ENCODE measurements around the gene ENDOG. TPM values are rescaled to one million over a fixed set of nuclear protein-coding genes. Genes with fewer than 3 reads are reported as not detected.

ENDOG gene
- total RNA-seq, 1 experiment from 2014 or later = 16.7 TPM

DNA sequence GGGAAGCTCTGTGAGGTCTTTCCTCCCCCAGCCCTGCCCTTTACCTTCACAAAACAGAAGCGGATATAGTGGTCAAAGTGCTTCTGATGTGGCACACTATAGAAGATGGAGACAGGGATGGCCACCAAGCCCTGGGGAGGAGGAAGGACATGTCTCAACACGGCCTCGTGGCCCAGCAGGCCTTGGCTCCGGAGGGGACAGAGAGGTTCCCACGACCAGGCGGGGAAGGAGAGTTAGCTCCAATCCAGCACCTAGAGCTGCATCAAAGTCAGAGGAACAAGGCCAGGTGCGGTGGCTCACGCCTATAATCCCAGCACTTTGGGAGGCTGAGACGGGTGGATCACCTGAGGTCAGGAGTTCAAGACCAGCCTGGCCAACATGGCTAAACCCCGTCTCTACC lies 15.4 kb downstream of the ENDOG start:
- H2BK120ac ChIP-seq (ENCODE audit: low read depth, low read length, poor library complexity, severe bottlenecking) = no peak overlapping the region
- Mint-ChIP-seq H3K36me3 (ENCODE audit: insufficient read depth in 1 of 3, low read depth in 3 of 3) (peaks cover 22 to 32% (median 22%) of the 10 kb centered on the region in 3 experiments; a peak in 6 of 7 replicates), H3K27ac (peak overlapping the region in 1 of 3 experiments; percentile 61; a peak in 3 of 7 replicates), H3K27me3 (ENCODE audit: low read depth) (no peaks in the 10 kb centered on the region), H3K4me3 (peak overlapping the region in 1 of 2 experiments; percentile 28; a peak in 1 of 5 replicates), H3K4me1 (peaks cover 4% of the 10 kb centered on the region in 2 experiments), H3K9me3 (no peaks in the 10 kb centered on the region; a peak in 1 of 5 replicates)
- H3K27ac ChIP-seq (ENCODE audit: insufficient read length, low read depth, low read length) = no peak overlapping the region
- no peak overlapping the region for H4K5ac ChIP-seq (ENCODE audit: insufficient read length, low read depth, low read length)
- no peak overlapping the region for H2BK5ac ChIP-seq (ENCODE audit: insufficient read length, low read length)
- no peak overlapping the region for H3K4ac ChIP-seq (ENCODE audit: low read depth, low read length)
- no peak overlapping the region for H2BK15ac ChIP-seq (ENCODE audit: low read depth, low read length)
- H3T11ph ChIP-seq (ENCODE audit: low read length) = no peak overlapping the region
- H3K14ac ChIP-seq (ENCODE audit: insufficient read depth, low read length) = no peak overlapping the region; the same call in 1 of the 2 replicates
- H2AFZ ChIP-seq (ENCODE audit: low read length) = no peak overlapping the region
- no peaks in the 10 kb centered on the region for H3K4me1 ChIP-seq (ENCODE audit: insufficient read depth, low read length)
- H3K9ac ChIP-seq (ENCODE audit: extremely low read depth, insufficient read length, low read length) = no peak overlapping the region
- no peak for DNase-seq
- no peak overlapping the region for H2AK5ac ChIP-seq (ENCODE audit: insufficient read length, low read length)
- H4K91ac ChIP-seq (ENCODE audit: insufficient read length, low read depth, low read length) = no peak overlapping the region
- H3K23ac ChIP-seq (ENCODE audit: insufficient read length, low read depth, low read length) = no peak overlapping the region
- no peaks in the 10 kb centered on the region for H3K9me3 ChIP-seq (ENCODE audit: control insufficient read depth, low read depth, low read length)
- no peak overlapping the region for H2BK12ac ChIP-seq (ENCODE audit: insufficient read length, low read depth, low read length)
- H4K8ac ChIP-seq (replicated peaks; ENCODE audit: insufficient read length, low read depth, low read length) = no peak overlapping the region
- H3K56ac ChIP-seq (ENCODE audit: insufficient read length, low read depth, low read length) = no peak overlapping the region
- H3K27me3 ChIP-seq (ENCODE audit: insufficient read depth, low read length) = no peaks in the 10 kb centered on the region
- peaks cover 6% of the 10 kb centered on the region for H3K23me2 ChIP-seq (ENCODE audit: insufficient read length, low read depth, low read length, poor library complexity, severe bottlenecking)
- WGBS (ENCODE audit: extremely low coverage, insufficient read length, low lambda C conversion rate) = no CpG with 5 or more reads among the region's 10 CpGs
- H3K18ac ChIP-seq (ENCODE audit: insufficient read length, low read depth, low read length) = no peak overlapping the region
- peaks cover 3% of the 10 kb centered on the region for H3K79me1 ChIP-seq (ENCODE audit: insufficient read depth, low read depth, low read length, poor library complexity, severe bottlenecking)
- H3K4me2 ChIP-seq (ENCODE audit: insufficient read depth, insufficient read length, low read length) = no peak overlapping the region
- H3K79me2 ChIP-seq (ENCODE audit: insufficient read depth, low read length) = peaks cover 3% of the 10 kb centered on the region; the same call in 1 of the 2 replicates
- TF ChIP-seq, protein P1, sequence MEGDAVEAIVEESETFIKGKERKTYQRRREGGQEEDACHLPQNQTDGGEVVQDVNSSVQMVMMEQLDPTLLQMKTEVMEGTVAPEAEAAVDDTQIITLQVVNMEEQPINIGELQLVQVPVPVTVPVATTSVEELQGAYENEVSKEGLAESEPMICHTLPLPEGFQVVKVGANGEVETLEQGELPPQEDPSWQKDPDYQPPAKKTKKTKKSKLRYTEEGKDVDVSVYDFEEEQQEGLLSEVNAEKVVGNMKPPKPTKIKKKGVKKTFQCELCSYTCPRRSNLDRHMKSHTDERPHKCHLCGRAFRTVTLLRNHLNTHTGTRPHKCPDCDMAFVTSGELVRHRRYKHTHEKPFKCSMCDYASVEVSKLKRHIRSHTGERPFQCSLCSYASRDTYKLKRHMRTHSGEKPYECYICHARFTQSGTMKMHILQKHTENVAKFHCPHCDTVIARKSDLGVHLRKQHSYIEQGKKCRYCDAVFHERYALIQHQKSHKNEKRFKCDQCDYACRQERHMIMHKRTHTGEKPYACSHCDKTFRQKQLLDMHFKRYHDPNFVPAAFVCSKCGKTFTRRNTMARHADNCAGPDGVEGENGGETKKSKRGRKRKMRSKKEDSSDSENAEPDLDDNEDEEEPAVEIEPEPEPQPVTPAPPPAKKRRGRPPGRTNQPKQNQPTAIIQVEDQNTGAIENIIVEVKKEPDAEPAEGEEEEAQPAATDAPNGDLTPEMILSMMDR (conservative IDR thresholded peaks at IDR 0.05) = no peak
- H2BK20ac ChIP-seq (ENCODE audit: low read depth, low read length, poor library complexity, severe bottlenecking) = no peak overlapping the region
- no peaks in the 10 kb centered on the region for H4K20me1 ChIP-seq (ENCODE audit: control insufficient read depth, insufficient read depth, insufficient read length)

Data from H9 (cell line).